Lower lobe of right lung (tissue), 2 donors: Measurements from ENCODE around the gene MACROD2. TPM values are rescaled to one million over a fixed set of nuclear protein-coding genes. Genes with fewer than 3 reads are reported as not detected.

Experiments used
- ATAC-seq, 2 donors: fragments of 200-7000 bp; cut with Tn5 transposase; one replicate each; pipeline ENCODE4 v1.9.1; 2020 to 2022; ENCODE audit warnings: mild to moderate bottlenecking in 2 of 2, moderate library complexity in 2 of 2
- DNase-seq: peaks from one replicate; pipeline ENCODE4 v3.0.0-alpha.2; 2020
- H3K27ac ChIP-seq: fragments of 200-600 bp; one replicate; pipeline ENCODE4 v1.8.0; 2022
- H3K27me3 ChIP-seq: fragments of 200-600 bp; one replicate; pipeline ENCODE4 v1.8.0; 2022; ENCODE audit warnings: low read depth
- H3K36me3 ChIP-seq: fragments of 200-600 bp; one replicate; pipeline ENCODE4 v1.8.0; 2022; ENCODE audit warnings: mild to moderate bottlenecking
- H3K4me1 ChIP-seq: fragments of 200-600 bp; one replicate; pipeline ENCODE4 v1.8.0; 2022
- H3K4me3 ChIP-seq: fragments of 200-600 bp; one replicate; pipeline ENCODE4 v1.8.0; 2022; ENCODE audit warnings: mild to moderate bottlenecking
- H3K9me3 ChIP-seq: fragments of 200-600 bp; one replicate; pipeline ENCODE4 v1.8.0; 2022
- intact Hi-C: fragments of 100-400 bp; cut with DNase I; formaldehyde crosslinking; loops from one replicate; pipeline ENCODE4 v1.11.0; 2022
- total RNA-seq: library from RNA; stranded (reverse); fragmentation: NEBNext Ultra II Directional; extraction: Animal tissue kit (Norgen Biotek cat#: 25700); gene quantifications from one replicate; pipeline ENCODE4 v1.2.1, GENCODE V29; 2021
- TF ChIP-seq, protein P1 (sequence below): fragments of 200-600 bp; IDR thresholded peaks from one replicate; pipeline ENCODE4 v1.8.0; 2022; ENCODE audit warnings: antibody characterized with exemption, mild to moderate bottlenecking
- donor health status: DM: no; HTN: yes; CAD: no; lungs with severe emphysema.

Gene MACROD2
- total RNA-seq, 1 donor from 2014 or later: 73.0 TPM

DNA sequence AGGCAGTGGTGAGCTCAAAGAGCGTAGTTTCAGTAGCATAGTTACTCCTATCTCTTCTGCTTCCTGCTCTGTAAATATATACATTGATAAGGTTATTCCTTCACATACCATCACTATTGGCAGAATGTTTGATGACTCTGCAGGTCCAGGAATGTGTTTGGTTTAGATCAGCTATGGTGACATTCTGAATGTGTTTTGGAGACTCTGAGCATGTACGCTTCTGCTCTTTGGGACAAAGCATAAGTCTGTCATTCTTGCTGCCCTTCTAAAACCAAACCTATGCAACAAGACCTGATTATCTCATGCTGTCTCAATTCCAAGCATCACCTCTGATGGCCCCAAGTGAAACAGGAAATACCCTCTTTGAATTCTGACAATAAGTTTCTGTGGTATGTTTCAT is 1503.6 kb downstream of the MACROD2 start:
- DNase-seq (no peak), ATAC-seq (no peak)
- Histone ChIP-seq H3K36me3 (no peaks in the 10 kb centered on the region), H3K27me3 (no peaks in the 10 kb centered on the region), H3K4me1 (no peaks in the 10 kb centered on the region), H3K27ac (no peak overlapping the region), H3K9me3 (no peaks in the 10 kb centered on the region), H3K4me3 (no peak overlapping the region)
- TF ChIP-seq, protein P1, sequence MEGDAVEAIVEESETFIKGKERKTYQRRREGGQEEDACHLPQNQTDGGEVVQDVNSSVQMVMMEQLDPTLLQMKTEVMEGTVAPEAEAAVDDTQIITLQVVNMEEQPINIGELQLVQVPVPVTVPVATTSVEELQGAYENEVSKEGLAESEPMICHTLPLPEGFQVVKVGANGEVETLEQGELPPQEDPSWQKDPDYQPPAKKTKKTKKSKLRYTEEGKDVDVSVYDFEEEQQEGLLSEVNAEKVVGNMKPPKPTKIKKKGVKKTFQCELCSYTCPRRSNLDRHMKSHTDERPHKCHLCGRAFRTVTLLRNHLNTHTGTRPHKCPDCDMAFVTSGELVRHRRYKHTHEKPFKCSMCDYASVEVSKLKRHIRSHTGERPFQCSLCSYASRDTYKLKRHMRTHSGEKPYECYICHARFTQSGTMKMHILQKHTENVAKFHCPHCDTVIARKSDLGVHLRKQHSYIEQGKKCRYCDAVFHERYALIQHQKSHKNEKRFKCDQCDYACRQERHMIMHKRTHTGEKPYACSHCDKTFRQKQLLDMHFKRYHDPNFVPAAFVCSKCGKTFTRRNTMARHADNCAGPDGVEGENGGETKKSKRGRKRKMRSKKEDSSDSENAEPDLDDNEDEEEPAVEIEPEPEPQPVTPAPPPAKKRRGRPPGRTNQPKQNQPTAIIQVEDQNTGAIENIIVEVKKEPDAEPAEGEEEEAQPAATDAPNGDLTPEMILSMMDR: no peak
- intact Hi-C loops: no loop called here

DNA sequence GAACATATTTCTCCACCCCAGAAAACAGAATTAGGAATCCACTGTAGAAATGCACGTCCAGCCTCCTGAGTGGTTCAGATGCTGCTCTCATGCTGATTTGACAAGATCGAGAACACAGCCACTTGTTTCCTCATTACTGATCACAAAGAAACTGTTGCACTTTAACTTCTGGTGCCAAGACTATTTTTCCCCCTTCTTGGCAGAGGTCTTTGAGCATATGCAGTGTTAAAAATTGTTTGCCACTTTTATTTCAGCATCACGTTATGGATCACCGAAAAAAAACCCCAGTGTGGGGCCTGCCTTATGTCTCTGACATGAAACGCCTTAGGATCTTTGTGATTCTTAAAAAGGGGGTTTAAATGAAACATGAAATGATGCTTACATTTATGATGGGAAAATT is 1511.0 kb downstream of the MACROD2 start:
- intact Hi-C loops: no loop called here
- no peaks in the 10 kb centered on the region for H3K4me1 ChIP-seq
- TF ChIP-seq, protein P1: no peak

GRCh38 chr20:15507151-15507550 is 1511.8 kb downstream of the MACROD2 start:
- no peaks in the 10 kb centered on the region for H3K9me3 ChIP-seq
- no peaks in the 10 kb centered on the region for H3K27me3 ChIP-seq
- ATAC-seq: no peak
- intact Hi-C loops: no loop called here
- TF ChIP-seq, protein P1: no peak
- H3K4me1 ChIP-seq: no peaks in the 10 kb centered on the region
- no peaks in the 10 kb centered on the region for H3K36me3 ChIP-seq
- H3K4me3 ChIP-seq: no peak overlapping the region
- no peak for DNase-seq
- no peak overlapping the region for H3K27ac ChIP-seq

More for the DNA sequence above, 1511.0 kb downstream of the MACROD2 start:
- no peaks in the 10 kb centered on the region for H3K9me3 ChIP-seq
- no peak for DNase-seq
- H3K36me3 ChIP-seq: no peaks in the 10 kb centered on the region
- ATAC-seq: no peak
- no peak overlapping the region for H3K4me3 ChIP-seq
- no peak overlapping the region for H3K27ac ChIP-seq
- H3K27me3 ChIP-seq: no peaks in the 10 kb centered on the region

DNA sequence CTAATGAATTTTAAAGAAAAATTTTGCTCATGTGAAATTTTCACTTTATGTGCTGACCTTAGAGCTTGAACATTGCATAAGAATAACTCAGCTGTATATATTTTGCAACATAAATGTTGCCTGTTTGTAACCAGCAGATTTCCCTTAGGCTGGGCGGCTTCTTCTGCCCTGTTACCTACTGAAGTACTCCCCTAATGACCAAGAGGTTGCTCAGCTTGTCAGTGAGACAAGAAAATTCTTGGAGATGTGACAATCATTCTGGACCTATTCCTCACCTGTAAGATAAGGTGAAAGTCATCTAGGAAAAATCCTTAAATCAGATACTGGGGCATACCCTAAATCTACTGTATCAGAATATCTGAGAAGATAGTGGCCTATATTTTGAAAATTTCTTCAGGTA is 1516.2 kb downstream of the MACROD2 start:
- H3K27ac ChIP-seq: no peak overlapping the region
- H3K27me3 ChIP-seq: no peaks in the 10 kb centered on the region
- no peaks in the 10 kb centered on the region for H3K4me1 ChIP-seq
- TF ChIP-seq, protein P1: no peak
- DNase-seq (no peak), ATAC-seq (no peak)
- intact Hi-C loops: no loop called here
- H3K4me3 ChIP-seq: no peak overlapping the region
- no peaks in the 10 kb centered on the region for H3K36me3 ChIP-seq
- no peaks in the 10 kb centered on the region for H3K9me3 ChIP-seq

DNA sequence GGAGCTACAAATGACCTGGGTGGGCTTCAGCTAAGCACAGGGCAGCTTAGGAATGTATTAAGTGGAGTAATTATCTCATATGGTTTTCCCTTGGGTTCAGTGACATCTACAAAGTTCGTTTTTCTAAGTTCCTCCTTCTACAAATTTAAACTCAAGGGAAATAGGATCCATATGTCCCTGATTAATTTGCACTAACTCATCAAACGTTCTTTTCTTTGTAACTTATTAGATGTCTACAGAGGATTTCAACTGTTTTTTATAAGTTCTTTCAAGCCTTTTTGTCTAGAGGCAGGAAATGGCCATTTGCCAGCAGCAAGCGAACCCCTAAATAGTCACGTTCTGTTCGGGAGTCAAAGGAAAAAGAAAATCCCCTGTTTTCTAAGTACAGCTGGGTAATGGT is 1517.6 kb downstream of the MACROD2 start:
- TF ChIP-seq, protein P1: no peak
- DNase-seq: no peak
- no peak overlapping the region for H3K27ac ChIP-seq
- H3K4me3 ChIP-seq: no peak overlapping the region
- H3K36me3 ChIP-seq: no peaks in the 10 kb centered on the region
- H3K27me3 ChIP-seq: no peaks in the 10 kb centered on the region
- H3K9me3 ChIP-seq: no peaks in the 10 kb centered on the region
- intact Hi-C loops: no loop called here
- no peaks in the 10 kb centered on the region for H3K4me1 ChIP-seq
- ATAC-seq: no peak

DNA sequence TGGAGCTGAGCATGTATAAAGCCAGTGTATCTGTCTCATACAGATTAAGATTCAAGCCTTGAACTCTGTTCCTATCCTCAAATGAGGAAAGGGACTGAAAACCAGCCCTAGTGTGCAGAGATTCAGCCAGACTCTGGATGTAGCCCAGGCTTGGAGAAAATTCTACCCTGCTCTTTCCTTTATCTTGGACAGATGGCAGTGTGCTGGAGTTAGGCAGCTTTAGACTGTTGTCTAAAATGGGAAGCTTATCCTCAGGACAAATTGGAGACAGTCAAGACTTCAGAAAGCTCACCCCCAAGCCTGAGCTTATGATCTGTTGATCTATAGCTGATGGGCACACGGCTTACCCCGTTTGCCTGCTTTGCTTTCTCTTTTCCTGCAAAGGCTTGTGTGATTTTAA is 1520.4 kb downstream of the MACROD2 start:
- TF ChIP-seq, protein P1: no peak
- Histone ChIP-seq H3K9me3 (no peaks in the 10 kb centered on the region), H3K27ac (no peak overlapping the region), H3K36me3 (no peaks in the 10 kb centered on the region), H3K4me1 (no peaks in the 10 kb centered on the region), H3K4me3 (no peak overlapping the region), H3K27me3 (no peaks in the 10 kb centered on the region)
- ATAC-seq (no peak), DNase-seq (no peak)
- intact Hi-C loops: no loop called here
